Measurements from ENCODE around the gene GNLY.

GRCh38 chr2:85748039-85748734, 54.0 kb downstream of the GNLY start:
- TF ChIP-seq POLR2A (IDR thresholded peaks at IDR 0.05) (no peak), CTCF (IDR thresholded peaks at IDR 0.05) (no peak)
